IMR-90 (cell line): ENCODE measurements around the gene ARL6IP5.

Experiments
- POLR2A ChIP-seq: IDR thresholded peaks from 2 replicates; pipeline ENCODE4 v1.6.1; 2012; ENCODE audit warnings: mild to moderate bottlenecking, low read depth, low read length
- RFX5 ChIP-seq: IDR thresholded peaks from 2 replicates; pipeline ENCODE4 v1.8.0; 2012; ENCODE audit warnings: low read depth, mild to moderate bottlenecking, low read length, moderate library complexity
- TF ChIP-seq, protein P1 (sequence below): conservative IDR thresholded peaks from 2 replicates; pipeline ENCODE4 v1.5.1; 2012; ENCODE audit warnings: mild to moderate bottlenecking, low read depth, low read length, improper control_type of control experiment
- TF ChIP-seq, protein P2 (sequence below): fragments of 150-350 bp; IDR thresholded peaks from 2 replicates; pipeline ENCODE4 v1.6.1; 2017; ENCODE audit warnings: mild to moderate bottlenecking, antibody characterized with exemption, low read length, low read depth

DNA sequence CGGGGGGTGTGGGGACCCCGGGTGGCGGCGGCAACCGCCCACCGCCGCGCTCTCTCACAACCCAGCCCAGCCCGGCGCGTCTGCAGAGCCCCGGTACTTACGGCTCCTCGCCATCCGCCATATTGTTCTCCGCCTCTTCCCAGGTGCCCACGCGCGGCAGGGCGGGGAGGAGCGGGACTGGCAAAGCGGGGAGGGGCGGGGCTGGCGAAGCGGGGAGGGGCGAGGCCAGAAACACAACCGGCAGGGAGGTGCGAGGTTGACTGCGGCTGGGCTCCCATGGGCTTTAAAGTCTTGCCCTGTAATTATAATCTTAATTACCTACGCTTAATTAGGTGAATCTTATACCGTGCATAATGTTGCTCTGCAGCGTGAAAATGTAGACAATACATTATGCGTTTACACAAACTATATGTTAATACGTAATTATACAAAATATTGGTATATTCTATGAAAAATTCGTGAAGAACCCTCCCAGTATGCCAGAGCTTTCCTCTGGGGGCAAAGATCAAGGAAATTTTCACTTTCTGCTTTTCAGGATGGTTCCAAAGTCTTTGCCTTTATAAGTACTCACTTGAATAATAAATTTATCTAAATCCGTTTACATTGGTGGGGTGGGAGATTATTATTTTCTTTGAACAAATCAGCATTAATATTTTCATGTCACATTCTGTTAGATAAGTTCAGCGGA is 4.4 kb upstream of the ARL6IP5 start, which contains the start of gene UBA3:
- TF ChIP-seq RFX5, result no peak
- no peak for TF ChIP-seq POLR2A
- TF ChIP-seq, protein P1, sequence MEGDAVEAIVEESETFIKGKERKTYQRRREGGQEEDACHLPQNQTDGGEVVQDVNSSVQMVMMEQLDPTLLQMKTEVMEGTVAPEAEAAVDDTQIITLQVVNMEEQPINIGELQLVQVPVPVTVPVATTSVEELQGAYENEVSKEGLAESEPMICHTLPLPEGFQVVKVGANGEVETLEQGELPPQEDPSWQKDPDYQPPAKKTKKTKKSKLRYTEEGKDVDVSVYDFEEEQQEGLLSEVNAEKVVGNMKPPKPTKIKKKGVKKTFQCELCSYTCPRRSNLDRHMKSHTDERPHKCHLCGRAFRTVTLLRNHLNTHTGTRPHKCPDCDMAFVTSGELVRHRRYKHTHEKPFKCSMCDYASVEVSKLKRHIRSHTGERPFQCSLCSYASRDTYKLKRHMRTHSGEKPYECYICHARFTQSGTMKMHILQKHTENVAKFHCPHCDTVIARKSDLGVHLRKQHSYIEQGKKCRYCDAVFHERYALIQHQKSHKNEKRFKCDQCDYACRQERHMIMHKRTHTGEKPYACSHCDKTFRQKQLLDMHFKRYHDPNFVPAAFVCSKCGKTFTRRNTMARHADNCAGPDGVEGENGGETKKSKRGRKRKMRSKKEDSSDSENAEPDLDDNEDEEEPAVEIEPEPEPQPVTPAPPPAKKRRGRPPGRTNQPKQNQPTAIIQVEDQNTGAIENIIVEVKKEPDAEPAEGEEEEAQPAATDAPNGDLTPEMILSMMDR, result no peak
- TF ChIP-seq, protein P2, sequence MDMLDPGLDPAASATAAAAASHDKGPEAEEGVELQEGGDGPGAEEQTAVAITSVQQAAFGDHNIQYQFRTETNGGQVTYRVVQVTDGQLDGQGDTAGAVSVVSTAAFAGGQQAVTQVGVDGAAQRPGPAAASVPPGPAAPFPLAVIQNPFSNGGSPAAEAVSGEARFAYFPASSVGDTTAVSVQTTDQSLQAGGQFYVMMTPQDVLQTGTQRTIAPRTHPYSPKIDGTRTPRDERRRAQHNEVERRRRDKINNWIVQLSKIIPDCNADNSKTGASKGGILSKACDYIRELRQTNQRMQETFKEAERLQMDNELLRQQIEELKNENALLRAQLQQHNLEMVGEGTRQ, result no peak
